Astrocyte of the cerebellum (primary cell): ENCODE measurements around the gene SCRN2.
A peak's percentile ranks its signal among the peaks of the same experiment; 100 is the strongest.

Experiments used
- DNase-seq: peaks from one replicate; pipeline ENCODE4 v3.0.0-alpha.2; 2011; ENCODE audit warnings: low read depth
- H3K4me3 ChIP-seq: 2 replicates; pipeline ENCODE4 v1.5.1; 2011; ENCODE audit warnings: mild to moderate bottlenecking, low read depth, low read length, moderate library complexity
- in situ Hi-C: cut with HindIII; loops from 2 replicates; pipeline ENCODE4 v1.10.0; 2017; ENCODE audit warnings: low sequenced_read_pairs
- TF ChIP-seq, protein P1 (sequence below): IDR thresholded peaks from 2 replicates; pipeline ENCODE4 v1.5.1; 2012; ENCODE audit warnings: low read length, low read depth, moderate library complexity, mild to moderate bottlenecking; ENCODE audit errors: missing control alignments

The SCRN2 gene

GRCh38 chr17:47878203-47879027, 37.3 kb upstream of the SCRN2 start:
- TF ChIP-seq, protein P1, sequence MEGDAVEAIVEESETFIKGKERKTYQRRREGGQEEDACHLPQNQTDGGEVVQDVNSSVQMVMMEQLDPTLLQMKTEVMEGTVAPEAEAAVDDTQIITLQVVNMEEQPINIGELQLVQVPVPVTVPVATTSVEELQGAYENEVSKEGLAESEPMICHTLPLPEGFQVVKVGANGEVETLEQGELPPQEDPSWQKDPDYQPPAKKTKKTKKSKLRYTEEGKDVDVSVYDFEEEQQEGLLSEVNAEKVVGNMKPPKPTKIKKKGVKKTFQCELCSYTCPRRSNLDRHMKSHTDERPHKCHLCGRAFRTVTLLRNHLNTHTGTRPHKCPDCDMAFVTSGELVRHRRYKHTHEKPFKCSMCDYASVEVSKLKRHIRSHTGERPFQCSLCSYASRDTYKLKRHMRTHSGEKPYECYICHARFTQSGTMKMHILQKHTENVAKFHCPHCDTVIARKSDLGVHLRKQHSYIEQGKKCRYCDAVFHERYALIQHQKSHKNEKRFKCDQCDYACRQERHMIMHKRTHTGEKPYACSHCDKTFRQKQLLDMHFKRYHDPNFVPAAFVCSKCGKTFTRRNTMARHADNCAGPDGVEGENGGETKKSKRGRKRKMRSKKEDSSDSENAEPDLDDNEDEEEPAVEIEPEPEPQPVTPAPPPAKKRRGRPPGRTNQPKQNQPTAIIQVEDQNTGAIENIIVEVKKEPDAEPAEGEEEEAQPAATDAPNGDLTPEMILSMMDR = no peak
- DNase-seq = no peak
- in situ Hi-C loops = no loop called here
- no peak overlapping the region for H3K4me3 ChIP-seq

DNA sequence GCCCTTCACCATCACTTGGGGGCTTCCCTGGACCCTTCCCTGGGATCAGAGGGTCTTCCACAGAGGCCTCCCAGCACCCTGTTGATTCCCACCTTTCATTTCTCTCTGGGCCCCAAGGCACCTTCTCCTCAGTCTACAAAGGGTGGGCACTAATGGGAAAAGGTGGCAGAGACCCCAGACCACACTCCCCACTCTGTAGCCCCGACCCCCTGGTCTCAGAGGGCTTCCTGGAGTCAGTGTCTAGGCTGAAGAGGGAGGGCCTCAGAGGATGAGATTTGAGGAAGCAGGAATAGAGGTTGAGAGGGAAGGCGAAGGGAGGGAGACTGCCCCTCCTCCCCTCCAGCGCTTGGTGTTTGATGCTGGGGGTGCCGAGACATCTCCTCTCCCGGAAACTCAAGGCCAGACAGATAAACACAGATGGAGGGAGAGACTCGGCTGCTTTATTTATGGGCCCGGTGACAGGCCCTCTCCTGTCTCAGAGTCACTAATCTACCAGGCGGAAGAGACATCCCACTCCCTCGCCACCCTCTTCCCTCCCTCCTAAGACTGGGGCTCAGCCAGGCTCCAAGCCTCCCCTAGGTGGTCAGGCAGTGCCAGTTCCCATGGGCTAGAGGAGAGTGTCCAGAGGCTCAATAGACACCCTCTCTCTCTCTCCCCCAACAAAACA, 36.4 kb upstream of the SCRN2 start:
- in situ Hi-C loops = no loop called here
- TF ChIP-seq, protein P1 = no peak
- no peak overlapping the region for H3K4me3 ChIP-seq
- no peak for DNase-seq

DNA sequence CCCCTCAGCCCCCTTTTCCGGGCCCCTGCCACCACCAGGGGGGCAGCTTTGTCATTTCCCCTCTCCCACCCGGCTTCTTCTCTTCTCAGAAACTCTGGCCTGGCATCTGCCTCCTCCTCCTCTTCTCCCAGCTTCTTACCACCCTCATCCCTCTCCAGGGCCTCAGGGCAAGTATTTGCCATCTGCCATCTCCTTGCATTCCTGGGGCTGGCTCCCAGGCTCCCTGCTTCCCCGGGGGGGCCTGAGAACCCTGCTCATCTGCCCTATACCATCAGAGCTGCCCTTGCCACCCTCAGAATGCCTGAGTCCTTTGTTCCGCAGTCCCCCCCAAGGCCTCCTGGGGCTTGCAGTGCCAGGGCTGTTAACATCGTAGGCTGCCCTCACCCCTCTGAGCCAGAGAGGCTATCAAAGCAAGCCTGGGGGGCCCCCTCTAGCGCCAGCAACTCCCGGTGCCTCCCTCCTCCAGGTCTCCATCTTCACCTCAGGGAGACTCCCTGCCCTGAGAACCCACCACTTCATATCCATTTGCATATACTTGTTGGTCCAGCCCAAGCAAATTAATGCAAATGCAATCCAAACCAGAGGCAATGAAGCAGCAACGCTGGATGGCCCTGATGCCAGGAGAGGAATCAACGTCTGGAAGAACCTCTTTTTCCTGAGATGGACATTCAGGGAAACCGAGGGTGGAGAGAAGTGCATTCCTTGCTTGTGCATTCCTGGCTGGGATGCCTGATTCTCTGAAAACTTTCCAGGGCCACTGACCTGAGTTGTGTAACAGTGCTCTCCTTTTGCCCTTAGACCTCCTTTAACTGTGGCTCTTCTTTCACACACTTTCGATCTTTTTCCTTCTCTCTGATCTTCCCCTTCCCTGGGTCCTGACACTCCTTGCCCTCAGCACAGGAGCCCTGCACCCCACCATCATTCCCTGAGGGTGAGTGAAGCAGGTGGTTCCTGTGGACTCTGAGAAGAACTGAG, 34.2 kb upstream of the SCRN2 start:
- no peak for DNase-seq
- TF ChIP-seq, protein P1 = no peak
- no peak overlapping the region for H3K4me3 ChIP-seq
- in situ Hi-C loops = no loop called here

- TF ChIP-seq, protein P1 = no peak
- DNase-seq = no peak
- no peak overlapping the region for H3K4me3 ChIP-seq
- in situ Hi-C loops = no loop called here
Observed at GRCh38 chr17:47873200-47874090, 32.4 kb upstream of the SCRN2 start.

DNA sequence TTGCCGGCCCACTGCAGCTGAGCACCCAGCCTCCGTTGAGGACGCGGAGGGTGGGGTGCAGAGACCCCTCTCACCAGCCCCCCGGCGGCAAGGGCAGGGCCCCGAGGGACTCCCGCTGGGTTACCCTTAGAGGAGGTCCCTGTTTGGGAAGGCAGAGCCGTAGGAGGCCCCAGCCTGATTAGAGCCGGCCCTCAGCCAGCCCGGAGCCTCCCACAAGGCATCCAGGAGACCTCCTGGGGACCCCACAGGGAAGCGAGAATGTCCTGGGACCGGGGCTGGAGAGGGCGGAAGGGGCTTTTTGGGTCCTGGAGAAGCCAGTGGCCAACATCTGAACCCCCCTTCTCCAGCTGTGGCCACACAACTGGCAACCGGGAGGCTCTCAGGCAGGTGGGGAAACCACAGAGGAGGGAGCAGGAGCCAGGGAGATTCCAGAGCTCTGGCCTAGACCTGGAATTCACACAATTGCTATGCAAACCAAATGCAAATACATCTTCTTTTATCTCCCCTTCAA, 31.6 kb upstream of the SCRN2 start:
- in situ Hi-C loops = no loop called here
- TF ChIP-seq, protein P1 = no peak

More for the DNA sequence above, 31.6 kb upstream of the SCRN2 start:
- H3K4me3 ChIP-seq = no peak overlapping the region
- peak; percentile 53 for DNase-seq
